CD4-positive, alpha-beta T cell treated with Interleukin-21 for 1 hour (primary cell): ENCODE results near the gene PANK3.
"Not testable (repeated sequence)": the region's sequence is repeated elsewhere in the genome, so short reads cannot be mapped to it uniquely, and the experiment has no call there.

Experiments
- DNase-seq: peaks from one replicate; pipeline ENCODE4 v3.0.0-alpha.2; 2020

Gene PANK3

GRCh38 chr5:168578538-168579487 is at the start of gene PANK3:
PANK3 (minus strand) TSS chr5:168579368; CDS start chr5:168579283, 85 bp downstream.
- DNase-seq: no peak

GRCh38 chr5:168624850-168625364 is 45.7 kb upstream of the PANK3 start:
- no peak for DNase-seq

- no peak for DNase-seq
Measured at GRCh38 chr5:168620807-168621206, 41.6 kb upstream of the PANK3 start.

- DNase-seq: no peak
Measured at GRCh38 chr5:168614661-168615060, 35.5 kb upstream of the PANK3 start.

- no peak for DNase-seq
Measured at GRCh38 chr5:168613996-168614395, 34.8 kb upstream of the PANK3 start.

- no peak for DNase-seq
Measured at GRCh38 chr5:168613396-168613795, 34.2 kb upstream of the PANK3 start.

- peak; percentile 61 for DNase-seq
Measured at GRCh38 chr5:168612996-168613395, 33.8 kb upstream of the PANK3 start.

- DNase-seq: no peak
Measured at GRCh38 chr5:168612123-168612522, 33.0 kb upstream of the PANK3 start.

- no peak for DNase-seq
Measured at GRCh38 chr5:168611165-168611564, 32.0 kb upstream of the PANK3 start.

- DNase-seq: no peak
Measured at GRCh38 chr5:168609806-168610482, 30.8 kb upstream of the PANK3 start.

- no peak for DNase-seq
Measured at GRCh38 chr5:168608821-168609220, 29.7 kb upstream of the PANK3 start.

- DNase-seq: no peak
Measured at GRCh38 chr5:168608386-168608785, 29.2 kb upstream of the PANK3 start.

GRCh38 chr5:168607946-168608345 is 28.8 kb upstream of the PANK3 start:
- DNase-seq: no peak

GRCh38 chr5:168606562-168606961 is 27.4 kb upstream of the PANK3 start:
- DNase-seq: no peak

- DNase-seq: no peak
Measured at GRCh38 chr5:168604436-168604835, 25.3 kb upstream of the PANK3 start.

- DNase-seq: no peak
Measured at GRCh38 chr5:168603746-168604145, 24.6 kb upstream of the PANK3 start.

GRCh38 chr5:168602517-168602916 is 23.3 kb upstream of the PANK3 start:
- DNase-seq: no peak

- DNase-seq: no peak
Measured at GRCh38 chr5:168601972-168602371, 22.8 kb upstream of the PANK3 start.

GRCh38 chr5:168600409-168600808 is 21.2 kb upstream of the PANK3 start:
- DNase-seq: no peak

- DNase-seq: no peak
Measured at GRCh38 chr5:168599826-168600225, 20.7 kb upstream of the PANK3 start.

GRCh38 chr5:168598639-168599038 is 19.5 kb upstream of the PANK3 start:
- no peak for DNase-seq

GRCh38 chr5:168596927-168597326 is 17.8 kb upstream of the PANK3 start:
- DNase-seq: no peak

GRCh38 chr5:168596122-168596521 is 17.0 kb upstream of the PANK3 start:
- DNase-seq: not testable (repeated sequence)

GRCh38 chr5:168592014-168592368 is 12.8 kb upstream of the PANK3 start:
- DNase-seq: no peak
